Panc1 (cell line): ENCODE data around the gene XK. TPM values are rescaled to one million over a fixed set of nuclear protein-coding genes. Genes with fewer than 3 reads are reported as not detected.
"Not testable (repeated sequence)": the region's sequence is repeated elsewhere in the genome, so short reads cannot be mapped to it uniquely, and the experiment has no call there.

Experiments
- ATAC-seq: fragments of 200-7000 bp; cut with Tn5 transposase; 2 replicates; pipeline ENCODE4 v1.9.1; 2020; ENCODE audit warnings: mild to moderate bottlenecking, moderate library complexity
- BruUV-seq: library from RNA; stranded (reverse); fragments of 400-500 nt; replicated peaks from 2 replicates; lab custom pipeline; 2021; lab: Mats Ljungman, UMichigan
- CTCF ChIA-PET: fragments of 300-600 bp; sonication (Branson Sonifier 250); formaldehyde crosslinking; loops from one replicate; lab custom pipeline; 2022; ENCODE audit warnings: antibody characterized with exemption; lab: Charles Lee
- POLR2A ChIA-PET: fragments of 300-600 bp; sonication (Branson Sonifier 250); formaldehyde crosslinking; loops from one replicate; lab custom pipeline; 2022; ENCODE audit warnings: antibody characterized with exemption; lab: Charles Lee
- DNase-seq: peaks from one replicate; pipeline ENCODE4 v3.0.0-alpha.2; 2010; ENCODE audit warnings: low read depth, low spot score
- H3K27ac ChIP-seq: 2 replicates; pipeline ENCODE4 v1.5.1; 2011; ENCODE audit warnings: mild to moderate bottlenecking, low read length, inconsistent platforms
- H3K27me3 ChIP-seq: fragments of 200-500 bp; sonication (Bioruptor generic); 2 replicates; pipeline ENCODE4 v1.6.0; 2014; ENCODE audit warnings: low read length, inconsistent platforms; ENCODE audit not compliant: control insufficient read depth, insufficient read depth
- H3K36me3 ChIP-seq: fragments of 200-500 bp; sonication (Bioruptor generic); 2 replicates; pipeline ENCODE4 v1.5.1; 2014; ENCODE audit warnings: inconsistent platforms, mild to moderate bottlenecking, low read length, moderate library complexity; ENCODE audit not compliant: control insufficient read depth, insufficient read depth
- H3K4me1 ChIP-seq: 2 replicates; pipeline ENCODE4 v1.5.1; 2011; ENCODE audit warnings: inconsistent platforms, mild to moderate bottlenecking, low read length, moderate library complexity; ENCODE audit not compliant: control insufficient read depth, insufficient read depth
- H3K4me3 ChIP-seq, 2 experiments: 2 replicates each; pipeline ENCODE4 v1.5.1; 2011 to 2012; ENCODE audit warnings: low read depth in 2 of 2, low read length in 2 of 2, mild to moderate bottlenecking in 2 of 2, inconsistent platforms in 1 of 2, moderate library complexity in 1 of 2
- H3K9me3 ChIP-seq: fragments of 200-500 bp; sonication (Bioruptor generic); 2 replicates; pipeline ENCODE4 v1.5.1; 2014; ENCODE audit warnings: low read depth, mild to moderate bottlenecking, inconsistent platforms, low read length, moderate library complexity; ENCODE audit not compliant: control insufficient read depth, insufficient read depth
- POLR2AphosphoS5 ChIP-seq: IDR thresholded peaks from 2 replicates; pipeline ENCODE4 v1.6.1; 2012; ENCODE audit warnings: mild to moderate bottlenecking, low read depth, low read length, moderate library complexity
- REST ChIP-seq, 2 experiments: IDR thresholded peaks; 2 replicates each; pipeline ENCODE4 v1.6.1; 2011 to 2012; ENCODE audit warnings: low read depth in 2 of 2, control low read depth in 1 of 2, low read length in 1 of 2, mild to moderate bottlenecking in 1 of 2, moderate library complexity in 1 of 2; ENCODE audit not compliant: insufficient read depth in 1 of 2
- SIN3A ChIP-seq: IDR thresholded peaks from 2 replicates; pipeline ENCODE4 v1.6.1; 2012; ENCODE audit warnings: low read depth, mild to moderate bottlenecking, low read length, moderate library complexity, borderline replicate concordance; ENCODE audit not compliant: insufficient read depth
- TCF7L2 ChIP-seq: IDR thresholded peaks from 2 replicates; pipeline ENCODE4 v1.6.1; 2011; ENCODE audit warnings: mild to moderate bottlenecking, low read depth, low read length, inconsistent platforms
- in situ Hi-C: cut with HindIII; loops from 2 replicates; pipeline ENCODE4 v1.10.0; 2016; ENCODE audit warnings: low sequenced_read_pairs, low pct_unique_long_range_greater_than_20kb
- intact Hi-C: fragments of 100-400 bp; cut with micrococcal nuclease; formaldehyde crosslinking; loops from one replicate; pipeline ENCODE4 v1.10.0; 2022; ENCODE audit not compliant: unreplicated experiment
- total RNA-seq: library from RNA; stranded (reverse); gene quantifications from one replicate; pipeline ENCODE4 v1.2.1, GENCODE V29; 2021; ENCODE audit not compliant: unreplicated experiment
- TF ChIP-seq, protein P1 (sequence below): fragments of 450-650 bp; IDR thresholded peaks from 2 replicates; pipeline ENCODE4 v1.5.1; 2017; ENCODE audit warnings: mild to moderate bottlenecking

Gene XK
- total RNA-seq, 1 experiment from 2014 or later, result 1.3 TPM

GRCh38 chrX:37765507-37765906 is 79.9 kb downstream of the XK start:
- Histone ChIP-seq H3K4me3 (no peak overlapping the region), H3K4me1 (no peaks in the 10 kb centered on the region), H3K36me3 (no peaks in the 10 kb centered on the region), H3K27ac (no peak overlapping the region), H3K27me3 (no peaks in the 10 kb centered on the region), H3K9me3 (no peaks in the 10 kb centered on the region)
- CTCF ChIA-PET, result no interaction called here
- POLR2A ChIA-PET, result no interaction called here
- ATAC-seq, result no peak
- BruUV-seq, result no TSS peak
- DNase-seq, result no peak
- intact Hi-C loops, result no loop called here
- TF ChIP-seq POLR2AphosphoS5 (no peak), TCF7L2 (no peak), SIN3A (no peak), REST (IDR thresholded peaks at IDR 0.05; ENCODE audit: insufficient read depth in 1 of 2, low read depth in 2 of 2, low read length in 1 of 2) (no peak)
- TF ChIP-seq, protein P1, sequence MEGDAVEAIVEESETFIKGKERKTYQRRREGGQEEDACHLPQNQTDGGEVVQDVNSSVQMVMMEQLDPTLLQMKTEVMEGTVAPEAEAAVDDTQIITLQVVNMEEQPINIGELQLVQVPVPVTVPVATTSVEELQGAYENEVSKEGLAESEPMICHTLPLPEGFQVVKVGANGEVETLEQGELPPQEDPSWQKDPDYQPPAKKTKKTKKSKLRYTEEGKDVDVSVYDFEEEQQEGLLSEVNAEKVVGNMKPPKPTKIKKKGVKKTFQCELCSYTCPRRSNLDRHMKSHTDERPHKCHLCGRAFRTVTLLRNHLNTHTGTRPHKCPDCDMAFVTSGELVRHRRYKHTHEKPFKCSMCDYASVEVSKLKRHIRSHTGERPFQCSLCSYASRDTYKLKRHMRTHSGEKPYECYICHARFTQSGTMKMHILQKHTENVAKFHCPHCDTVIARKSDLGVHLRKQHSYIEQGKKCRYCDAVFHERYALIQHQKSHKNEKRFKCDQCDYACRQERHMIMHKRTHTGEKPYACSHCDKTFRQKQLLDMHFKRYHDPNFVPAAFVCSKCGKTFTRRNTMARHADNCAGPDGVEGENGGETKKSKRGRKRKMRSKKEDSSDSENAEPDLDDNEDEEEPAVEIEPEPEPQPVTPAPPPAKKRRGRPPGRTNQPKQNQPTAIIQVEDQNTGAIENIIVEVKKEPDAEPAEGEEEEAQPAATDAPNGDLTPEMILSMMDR, result no peak
- in situ Hi-C loops, result no loop called here

- no peak for DNase-seq
- intact Hi-C loops (no loop called here), in situ Hi-C loops (no loop called here)
- BruUV-seq, result no TSS peak
- Histone ChIP-seq H3K27me3 (no peaks in the 10 kb centered on the region), H3K27ac (no peak overlapping the region), H3K9me3 (no peaks in the 10 kb centered on the region), H3K4me1 (no peaks in the 10 kb centered on the region), H3K36me3 (no peaks in the 10 kb centered on the region), H3K4me3 (no peak overlapping the region)
- ChIA-PET CTCF (no interaction called here), POLR2A (no interaction called here)
- ATAC-seq, result no peak
- TF ChIP-seq POLR2AphosphoS5, result no peak
- TF ChIP-seq TCF7L2, result no peak
- TF ChIP-seq, protein P1, result no peak
- no peak for TF ChIP-seq REST (IDR thresholded peaks at IDR 0.05; ENCODE audit: insufficient read depth in 1 of 2, low read depth in 2 of 2, low read length in 1 of 2)
- no peak for TF ChIP-seq SIN3A
These were observed 81.8 kb downstream of the XK start for GRCh38 chrX:37767430-37767829.

DNA sequence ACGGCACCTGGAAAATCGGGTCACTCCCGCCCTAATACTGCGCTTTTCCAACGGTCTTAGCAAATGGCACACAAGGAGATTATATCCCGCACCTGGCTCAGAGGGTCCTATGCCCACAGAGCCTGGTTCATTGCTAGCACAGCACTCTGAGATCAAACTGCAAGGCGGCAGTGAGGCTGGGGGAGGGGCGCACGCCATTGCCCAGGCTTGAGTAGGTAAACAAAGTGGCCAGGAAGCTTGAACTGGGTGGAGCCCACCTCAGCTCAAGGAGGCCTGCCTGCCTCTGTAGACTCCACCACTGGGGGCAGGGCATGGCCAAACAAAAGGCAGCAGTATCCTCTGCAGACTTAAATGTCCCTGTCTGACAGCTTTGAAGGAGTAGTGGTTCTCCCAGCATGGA is 83.3 kb downstream of the XK start:
- POLR2A ChIA-PET, H3K27me3 ChIP-seq, H3K36me3 ChIP-seq, DNase-seq, intact Hi-C loops, H3K4me3 ChIP-seq, CTCF ChIA-PET, H3K4me1 ChIP-seq, BruUV-seq, H3K9me3 ChIP-seq, ATAC-seq, in situ Hi-C loops, H3K27ac ChIP-seq: not testable (repeated sequence)
